ENCODE results near the gene ATP5PO. TPM values are rescaled to one million over a fixed set of nuclear protein-coding genes. Genes with fewer than 3 reads are reported as not detected.

Gene ATP5PO
- total RNA-seq, 3 donors from 2014 or later: 223 to 297 (median 282) TPM

GRCh38 chr21:33943293-33943692, 27.7 kb upstream of the ATP5PO start:
- TF ChIP-seq, protein P1, sequence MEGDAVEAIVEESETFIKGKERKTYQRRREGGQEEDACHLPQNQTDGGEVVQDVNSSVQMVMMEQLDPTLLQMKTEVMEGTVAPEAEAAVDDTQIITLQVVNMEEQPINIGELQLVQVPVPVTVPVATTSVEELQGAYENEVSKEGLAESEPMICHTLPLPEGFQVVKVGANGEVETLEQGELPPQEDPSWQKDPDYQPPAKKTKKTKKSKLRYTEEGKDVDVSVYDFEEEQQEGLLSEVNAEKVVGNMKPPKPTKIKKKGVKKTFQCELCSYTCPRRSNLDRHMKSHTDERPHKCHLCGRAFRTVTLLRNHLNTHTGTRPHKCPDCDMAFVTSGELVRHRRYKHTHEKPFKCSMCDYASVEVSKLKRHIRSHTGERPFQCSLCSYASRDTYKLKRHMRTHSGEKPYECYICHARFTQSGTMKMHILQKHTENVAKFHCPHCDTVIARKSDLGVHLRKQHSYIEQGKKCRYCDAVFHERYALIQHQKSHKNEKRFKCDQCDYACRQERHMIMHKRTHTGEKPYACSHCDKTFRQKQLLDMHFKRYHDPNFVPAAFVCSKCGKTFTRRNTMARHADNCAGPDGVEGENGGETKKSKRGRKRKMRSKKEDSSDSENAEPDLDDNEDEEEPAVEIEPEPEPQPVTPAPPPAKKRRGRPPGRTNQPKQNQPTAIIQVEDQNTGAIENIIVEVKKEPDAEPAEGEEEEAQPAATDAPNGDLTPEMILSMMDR (IDR thresholded peaks at IDR 0.05): no peak
- Histone ChIP-seq H3K9me3 (no peaks in the 10 kb centered on the region), H3K4me1 (ENCODE audit: low read depth) (peaks cover 14% of the 10 kb centered on the region), H3K4me3 (no peak overlapping the region), H3K36me3 (ENCODE audit: low read depth) (no peaks in the 10 kb centered on the region)
- ATAC-seq (no peak), DNase-seq (no peak)
- intact Hi-C loops (cut with DNase I, micrococcal nuclease): loop anchor here in 1 of 2 donors (10.0 kb wide), 1 partner anchor 252 kb away; no protein-coding TSS in a partner anchor

- no peak overlapping the region for H3K4me3 ChIP-seq
- intact Hi-C loops (cut with DNase I, micrococcal nuclease): loop anchor here in 1 of 2 donors (10.0 kb wide), 1 partner anchor 252 kb away; no protein-coding TSS in a partner anchor
- DNase-seq (no peak), ATAC-seq (no peak)
- H3K36me3 ChIP-seq (ENCODE audit: low read depth): no peaks in the 10 kb centered on the region
- TF ChIP-seq, protein P1 (IDR thresholded peaks at IDR 0.05): no peak
- H3K9me3 ChIP-seq: no peaks in the 10 kb centered on the region
- peaks cover 7% of the 10 kb centered on the region for H3K4me1 ChIP-seq (ENCODE audit: low read depth)
These were observed 26.8 kb upstream of the ATP5PO start for GRCh38 chr21:33942426-33942825.

DNA sequence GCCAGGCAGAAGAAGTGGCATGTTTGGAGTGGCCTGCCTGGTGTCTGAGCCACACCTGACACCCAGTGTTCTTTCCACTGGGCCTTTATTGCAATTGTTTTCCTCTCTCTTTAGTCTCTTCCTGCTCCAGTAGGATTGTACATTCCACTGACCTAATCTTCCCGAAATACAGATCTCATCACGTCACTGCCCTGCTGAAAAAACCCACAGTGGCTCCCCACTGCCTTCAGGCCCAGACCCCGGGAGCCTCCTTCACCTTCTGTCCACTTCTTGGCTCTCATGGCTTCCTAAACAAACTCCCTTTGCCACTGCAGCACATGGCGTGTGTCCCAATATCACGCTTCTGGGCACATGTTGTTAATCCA, 25.3 kb upstream of the ATP5PO start:
- ATAC-seq (no peak), DNase-seq (no peak)
- no peaks in the 10 kb centered on the region for H3K36me3 ChIP-seq (ENCODE audit: low read depth)

GRCh38 chr21:33940164-33940880, 24.7 kb upstream of the ATP5PO start:
- no peak overlapping the region for H3K4me3 ChIP-seq
- ATAC-seq (no peak), DNase-seq (no peak)
- H3K36me3 ChIP-seq (ENCODE audit: low read depth): no peaks in the 10 kb centered on the region
- no peaks in the 10 kb centered on the region for H3K9me3 ChIP-seq
- intact Hi-C loops (cut with DNase I, micrococcal nuclease): loop anchor here in 1 of 2 donors (10.0 kb wide), 1 partner anchor 254 kb away; no protein-coding TSS in a partner anchor
- no peaks in the 10 kb centered on the region for H3K4me1 ChIP-seq (ENCODE audit: low read depth)
- TF ChIP-seq, protein P1 (IDR thresholded peaks at IDR 0.05): no peak

More for the DNA sequence above, 25.3 kb upstream of the ATP5PO start:
- Histone ChIP-seq H3K4me3 (no peak overlapping the region), H3K4me1 (ENCODE audit: low read depth) (no peaks in the 10 kb centered on the region), H3K9me3 (no peaks in the 10 kb centered on the region)
- intact Hi-C loops (cut with DNase I, micrococcal nuclease): loop anchor here in 1 of 2 donors (10.0 kb wide), 1 partner anchor 254 kb away; no protein-coding TSS in a partner anchor
- TF ChIP-seq, protein P1 (IDR thresholded peaks at IDR 0.05): no peak

DNA sequence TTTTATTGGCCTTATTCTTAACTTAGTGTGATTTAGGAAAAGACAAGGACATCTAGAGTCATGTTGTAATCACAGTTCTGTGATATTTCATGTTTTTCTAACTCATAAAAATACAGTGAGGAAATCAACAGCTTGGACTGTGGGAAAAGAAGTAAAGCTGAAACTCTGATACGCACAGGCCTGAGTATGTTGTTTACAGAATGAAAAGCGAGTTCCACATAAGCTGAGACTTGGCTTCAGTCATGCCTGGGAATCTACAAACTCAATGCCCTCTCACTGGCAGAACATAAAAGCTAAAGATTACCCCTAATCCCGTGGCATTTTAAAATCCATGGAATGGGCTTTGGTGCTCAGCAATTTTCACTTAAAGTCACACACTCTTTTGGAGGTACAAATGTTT, 23.6 kb upstream of the ATP5PO start:
- TF ChIP-seq, protein P1 (IDR thresholded peaks at IDR 0.05): no peak
- no peak for ATAC-seq
- no peak for DNase-seq
- Histone ChIP-seq H3K9me3 (no peaks in the 10 kb centered on the region), H3K4me3 (no peak overlapping the region), H3K4me1 (ENCODE audit: low read depth) (no peaks in the 10 kb centered on the region), H3K36me3 (ENCODE audit: low read depth) (no peaks in the 10 kb centered on the region)
- intact Hi-C loops (cut with DNase I, micrococcal nuclease): no loop called here
